NCI-H774 (cell line): ENCODE results near the gene LRRC63.
"Not testable (repeated sequence)": the region's sequence is repeated elsewhere in the genome, so short reads cannot be mapped to it uniquely, and the experiment has no call there.

Experiments used
- DNase-seq: peaks from one replicate; lab custom pipeline; 2025; lab: John Stamatoyannopoulos, UW

Gene LRRC63

GRCh38 chr13:46211483-46212351 is at the start of gene LRRC63:
Gene LRRC63, plus strand, starts transcription at chr13:46211928. Its CDS starts 1,107 bp downstream, at chr13:46213035.
- DNase-seq: peak; percentile 63

GRCh38 chr13:46162741-46163140 is 49.0 kb upstream of the LRRC63 start:
- DNase-seq: not testable (repeated sequence)

GRCh38 chr13:46164661-46165060 is 47.1 kb upstream of the LRRC63 start:
- no peak for DNase-seq

- DNase-seq: no peak
Measured at GRCh38 chr13:46165485-46166223, 46.1 kb upstream of the LRRC63 start.

- no peak for DNase-seq
Measured at GRCh38 chr13:46166224-46166584, 45.5 kb upstream of the LRRC63 start.

GRCh38 chr13:46166947-46167610 is 44.6 kb upstream of the LRRC63 start:
- no peak for DNase-seq

GRCh38 chr13:46168341-46168740 is 43.4 kb upstream of the LRRC63 start:
- DNase-seq: no peak

GRCh38 chr13:46168783-46169182 is 42.9 kb upstream of the LRRC63 start:
- DNase-seq: no peak

GRCh38 chr13:46169758-46170157 is 42.0 kb upstream of the LRRC63 start:
- no peak for DNase-seq

GRCh38 chr13:46170268-46170667 is 41.5 kb upstream of the LRRC63 start:
- no peak for DNase-seq

- no peak for DNase-seq
Measured at GRCh38 chr13:46170687-46171086, 41.0 kb upstream of the LRRC63 start.

- no peak for DNase-seq
Measured at GRCh38 chr13:46171217-46171616, 40.5 kb upstream of the LRRC63 start.

GRCh38 chr13:46171739-46172138 is 40.0 kb upstream of the LRRC63 start:
- no peak for DNase-seq

- DNase-seq: no peak
Measured at GRCh38 chr13:46172531-46172991, 39.2 kb upstream of the LRRC63 start.

- no peak for DNase-seq
Measured at GRCh38 chr13:46173656-46174055, 38.1 kb upstream of the LRRC63 start.

GRCh38 chr13:46176756-46177155 is 35.0 kb upstream of the LRRC63 start:
- no peak for DNase-seq

- DNase-seq: no peak
Measured at GRCh38 chr13:46178143-46178542, 33.6 kb upstream of the LRRC63 start.

GRCh38 chr13:46178821-46179220 is 32.9 kb upstream of the LRRC63 start:
- DNase-seq: no peak

GRCh38 chr13:46179491-46179908 is 32.2 kb upstream of the LRRC63 start:
- no peak for DNase-seq

GRCh38 chr13:46179969-46180763 is 31.6 kb upstream of the LRRC63 start:
- no peak for DNase-seq

GRCh38 chr13:46181377-46181839 is 30.3 kb upstream of the LRRC63 start:
- DNase-seq: no peak
